Mesodermal cell (in vitro differentiated cells): ENCODE results near the gene ZNF584.
"Not testable (repeated sequence)": the region's sequence is repeated elsewhere in the genome, so short reads cannot be mapped to it uniquely, and the experiment has no call there.

Source experiments
- H3K27ac ChIP-seq: 2 replicates; pipeline ENCODE4 v1.7.0; 2013; ENCODE audit warnings: mild to moderate bottlenecking, low read depth, low read length, moderate library complexity; ENCODE audit not compliant: severe bottlenecking
- H3K36me3 ChIP-seq: 2 replicates; pipeline ENCODE4 v1.7.1; 2013; ENCODE audit warnings: mild to moderate bottlenecking, low read length, moderate library complexity; ENCODE audit not compliant: control insufficient read depth, insufficient read depth
- H3K4me1 ChIP-seq: one replicate; pipeline ENCODE4 v1.7.1; 2013; ENCODE audit warnings: mild to moderate bottlenecking, low read length; ENCODE audit not compliant: insufficient read depth, control insufficient read depth, poor library complexity, severe bottlenecking
- H3K4me3 ChIP-seq: 2 replicates; pipeline ENCODE4 v1.7.0; 2013; ENCODE audit warnings: low read length, control low read depth, mild to moderate bottlenecking; ENCODE audit not compliant: insufficient read depth, poor library complexity, severe bottlenecking; ENCODE audit errors: extremely low read depth
- H3K9me3 ChIP-seq: 2 replicates; pipeline ENCODE4 v1.7.1; 2013; ENCODE audit warnings: mild to moderate bottlenecking, low read length, moderate library complexity; ENCODE audit not compliant: control insufficient read depth
- WGBS, 2 experiments: methylation state at CpG; one replicate each; pipeline ENCODE4 v1.1.5; 2013; ENCODE audit warnings: missing lambda C conversion rate in 2 of 2; ENCODE audit not compliant: insufficient coverage in 2 of 2; 5-methylcytosine and 5-hydroxymethylcytosine counted together

ZNF584 gene

DNA sequence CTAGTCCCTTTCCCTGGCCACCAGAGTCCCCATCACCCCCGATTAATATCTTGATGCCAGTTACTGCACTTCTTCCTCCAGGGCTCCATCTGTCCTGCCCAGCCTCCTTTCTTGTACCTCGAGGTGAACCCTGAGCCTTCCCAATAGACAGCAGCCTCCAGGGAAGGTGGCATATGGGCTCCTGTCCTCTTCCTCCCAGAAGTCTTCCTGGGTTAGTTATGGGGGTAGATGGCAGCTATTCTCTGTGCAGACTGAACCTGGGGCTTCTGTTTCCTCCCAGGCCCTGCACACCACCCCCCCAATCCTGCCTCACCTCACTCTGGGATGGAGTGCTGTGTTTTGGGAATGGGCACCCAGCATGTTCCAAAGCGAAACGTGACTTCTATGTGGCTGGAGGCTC, 10.4 kb upstream of the ZNF584 start:
- Histone ChIP-seq H3K9me3 (no peaks in the 10 kb centered on the region), H3K27ac (no peak overlapping the region), H3K4me3 (no peak overlapping the region), H3K4me1 (peaks cover 6% of the 10 kb centered on the region), H3K36me3 (peaks cover 28% of the 10 kb centered on the region)
- 94 to 100% methylated on average over 3 of the region's 4 CpGs for WGBS, 2 experiments

DNA sequence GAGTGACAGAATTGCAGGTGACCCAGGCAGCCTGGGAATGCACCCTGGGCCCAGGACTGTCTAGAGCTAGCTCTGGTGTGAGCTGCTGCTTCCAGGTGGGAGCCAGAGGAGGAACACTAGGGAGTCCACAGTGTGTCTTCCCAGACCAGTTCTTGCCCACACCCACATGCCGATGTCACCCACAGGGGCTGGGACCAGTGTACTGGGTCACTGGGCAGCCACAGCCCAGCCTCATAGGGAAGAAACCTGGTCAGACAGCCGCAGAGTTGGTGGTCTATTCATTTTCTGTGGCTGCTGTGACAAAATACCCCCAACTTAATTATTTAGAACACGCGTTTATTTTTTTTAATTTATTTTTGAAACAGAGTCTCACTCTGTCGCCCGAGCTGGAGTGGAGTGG, 9.9 kb upstream of the ZNF584 start:
- WGBS, 2 experiments: 90 to 93% methylated on average over 5 to 6 of the region's 6 CpGs
- no peak overlapping the region for H3K27ac ChIP-seq

DNA sequence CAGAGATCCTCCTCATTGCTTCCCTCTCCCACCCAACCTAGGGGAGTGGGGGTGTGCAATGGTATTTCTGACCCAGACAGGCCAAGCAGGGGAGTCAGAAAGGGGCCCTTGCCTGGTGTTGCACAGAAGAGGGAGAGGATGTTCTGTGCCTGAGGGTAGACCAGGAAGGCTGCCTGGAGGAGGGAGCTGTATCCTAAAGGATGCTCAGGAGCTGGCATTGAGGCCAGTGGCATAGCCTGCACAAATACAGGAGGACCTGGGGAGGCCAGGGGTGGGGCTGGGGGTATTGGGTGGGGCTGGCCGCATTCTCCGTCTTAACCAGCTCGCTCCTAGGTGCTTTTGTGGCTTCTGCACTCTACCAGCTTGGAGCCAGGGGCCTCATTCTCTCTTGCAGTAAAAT, 8.5 kb upstream of the ZNF584 start:
- Histone ChIP-seq H3K27ac (no peak overlapping the region), H3K4me1 (peaks cover 6% of the 10 kb centered on the region), H3K36me3 (peaks cover 14% of the 10 kb centered on the region), H3K4me3 (peak overlapping the region; percentile 75), H3K9me3 (no peaks in the 10 kb centered on the region)
- WGBS, 2 experiments: 90 to 100% methylated on average over 2 to 3 of the region's 3 CpGs

More for the DNA sequence above, 9.9 kb upstream of the ZNF584 start:
- Histone ChIP-seq H3K9me3 (no peaks in the 10 kb centered on the region), H3K36me3 (peaks cover 24% of the 10 kb centered on the region), H3K4me1 (peaks cover 6% of the 10 kb centered on the region), H3K4me3 (no peak overlapping the region)

DNA sequence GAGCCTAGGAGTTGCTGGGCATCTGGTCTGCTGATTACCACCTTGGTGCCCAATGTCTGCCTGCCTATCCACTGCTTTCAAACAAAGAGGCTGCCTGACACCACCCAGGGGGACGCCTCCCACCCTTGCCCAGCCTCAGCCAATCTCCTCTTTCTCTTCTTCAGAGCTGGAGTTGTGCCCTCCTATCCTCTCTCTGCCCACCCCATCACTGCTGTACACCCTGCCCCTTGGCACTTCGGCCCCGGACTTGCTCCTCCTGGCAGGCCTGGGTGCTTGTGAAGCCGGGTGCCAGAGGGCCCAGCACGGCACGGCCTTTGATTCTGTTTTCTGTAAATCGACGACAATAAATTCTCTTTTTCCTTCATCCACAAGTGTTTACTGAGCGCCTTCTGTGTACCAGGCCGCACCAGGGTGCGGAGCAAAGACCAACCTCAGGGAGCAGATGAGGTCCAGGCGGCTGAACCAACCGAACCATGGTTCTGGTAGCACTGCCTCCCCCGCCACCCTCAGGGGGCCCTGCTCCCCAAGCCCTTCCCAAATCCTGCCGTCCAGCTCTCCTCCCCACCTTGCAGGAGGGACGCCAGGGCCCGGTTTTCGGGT, 8.0 kb upstream of the ZNF584 start:
- Histone ChIP-seq H3K4me1 (peaks cover 6% of the 10 kb centered on the region), H3K9me3 (no peaks in the 10 kb centered on the region), H3K4me3 (peak overlapping the region; percentile 75), H3K27ac (no peak overlapping the region), H3K36me3 (peaks cover 9% of the 10 kb centered on the region)
- WGBS, 2 experiments: 89 to 92% methylated on average over 11 to 16 of the region's 18 CpGs

DNA sequence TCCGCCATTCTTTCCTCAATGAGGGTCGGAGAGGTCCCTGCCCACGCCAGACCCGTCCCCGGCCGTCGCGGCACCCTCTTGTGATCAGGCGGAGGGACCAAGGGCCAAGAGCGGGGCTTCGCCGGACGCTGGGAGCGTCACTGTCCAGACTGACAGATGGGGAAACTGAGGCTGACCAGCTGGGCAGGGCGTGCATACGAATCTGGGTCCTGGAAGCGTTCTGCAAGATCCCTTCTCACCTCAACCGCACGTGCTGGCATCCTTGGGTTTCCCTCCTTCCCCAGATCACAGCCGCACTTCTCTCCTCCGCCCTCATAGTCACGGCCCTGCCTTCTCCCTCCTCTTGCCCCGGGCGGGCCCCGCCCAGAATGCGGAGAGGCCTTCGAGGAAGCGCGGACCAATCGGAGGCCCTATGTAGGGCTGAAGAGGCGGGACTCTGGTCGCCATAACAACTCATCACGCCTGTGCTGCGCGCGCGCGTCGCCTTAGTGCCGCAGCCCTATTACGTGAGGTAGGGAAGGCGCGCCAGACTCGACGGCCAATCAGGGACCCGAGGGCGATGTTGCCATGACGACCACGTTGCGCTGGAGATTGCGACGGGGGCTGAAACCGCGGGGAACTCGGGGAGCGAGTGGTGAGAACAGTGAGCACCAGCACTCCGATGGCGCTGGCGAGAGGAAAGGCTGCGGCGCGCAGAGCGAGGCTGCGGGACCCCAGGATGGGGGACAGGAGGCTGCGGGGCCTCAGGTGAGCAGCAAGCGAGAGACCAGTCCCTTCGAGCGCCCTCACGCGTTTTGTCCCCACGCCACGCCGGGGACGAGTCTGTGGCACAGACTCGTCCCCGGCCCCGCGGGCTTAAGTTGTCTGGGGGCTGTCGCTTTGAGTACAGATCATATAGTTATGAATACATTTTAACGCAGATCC, 7.3 kb upstream of the ZNF584 start:
- 2 to 10% methylated on average over 49 to 57 of the region's 80 CpGs for WGBS, 2 experiments

DNA sequence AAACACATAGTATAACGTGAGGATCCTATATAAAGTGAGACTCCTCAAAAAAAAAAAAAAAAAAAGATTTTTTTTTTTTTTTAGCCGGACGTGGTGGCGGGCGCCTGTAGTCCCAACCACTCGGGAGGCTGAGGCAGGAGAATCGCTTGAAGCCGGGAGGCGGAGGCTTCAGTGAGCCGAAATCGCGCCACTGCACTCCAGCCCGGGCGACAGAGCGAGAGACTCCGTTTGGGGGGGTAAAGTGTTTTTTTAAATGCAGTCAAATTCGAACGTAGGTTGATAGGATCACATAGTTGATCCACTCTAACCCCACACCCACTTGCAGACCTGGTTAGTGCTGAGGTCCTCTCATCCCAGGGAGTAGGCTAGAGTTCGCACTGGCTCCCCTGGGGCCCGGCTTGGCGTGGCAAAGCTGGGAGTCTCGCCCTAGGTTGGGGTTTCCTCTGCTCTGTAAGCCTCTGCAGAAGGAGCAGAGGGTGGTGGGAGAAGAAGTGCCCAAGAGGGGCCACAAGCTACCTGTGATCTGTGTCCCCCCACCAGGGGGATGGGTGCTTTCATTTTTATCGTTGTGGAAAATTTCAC, 6.5 kb upstream of the ZNF584 start:
- no peak overlapping the region for H3K27ac ChIP-seq
- peaks cover 4% of the 10 kb centered on the region for H3K36me3 ChIP-seq
- 39 to 49% methylated on average over 10 to 19 of the region's 23 CpGs for WGBS, 2 experiments
- no peaks in the 10 kb centered on the region for H3K9me3 ChIP-seq
- peaks cover 6% of the 10 kb centered on the region for H3K4me1 ChIP-seq
- H3K4me3 ChIP-seq: peak overlapping the region; percentile 75

More for the DNA sequence above, 7.3 kb upstream of the ZNF584 start:
- H3K9me3 ChIP-seq: no peaks in the 10 kb centered on the region
- peaks cover 4% of the 10 kb centered on the region for H3K36me3 ChIP-seq
- H3K4me3 ChIP-seq: peak overlapping the region; percentile 75
- H3K4me1 ChIP-seq: peaks cover 6% of the 10 kb centered on the region
- H3K27ac ChIP-seq: peak overlapping the region; percentile 67

DNA sequence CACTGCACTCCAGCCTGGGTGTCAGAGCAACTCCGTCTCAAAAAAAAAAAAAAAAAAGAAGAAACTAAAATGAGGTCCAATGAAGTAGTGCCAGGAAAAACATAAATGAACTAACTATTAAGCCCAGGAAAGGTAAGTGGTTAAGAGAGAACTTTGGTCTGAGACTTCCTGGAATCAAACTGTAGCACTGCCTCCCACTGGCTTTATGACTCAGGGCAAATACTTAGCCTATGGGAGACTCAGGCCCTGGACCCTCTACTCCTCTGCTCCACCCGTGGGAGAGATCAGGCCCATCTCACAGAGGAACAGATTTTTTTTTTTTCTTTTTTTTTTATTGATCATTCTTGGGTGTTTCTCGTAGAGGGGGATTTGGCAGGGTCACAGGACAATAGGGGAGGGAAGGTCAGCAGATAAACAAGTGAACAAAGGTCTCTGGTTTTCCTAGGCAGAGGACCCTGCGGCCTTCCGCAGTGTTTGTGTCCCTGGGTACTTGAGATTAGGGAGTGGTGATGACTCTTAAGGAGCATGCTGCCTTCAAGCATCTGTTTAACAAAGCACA, 4.5 kb upstream of the ZNF584 start:
- H3K36me3 ChIP-seq, H3K27ac ChIP-seq, H3K4me3 ChIP-seq, H3K9me3 ChIP-seq, H3K4me1 ChIP-seq: not testable (repeated sequence)
- WGBS, 2 experiments: 100% methylated on average over 1 of the region's 5 CpGs; no CpG with 5 or more reads in 1 of the 2 experiments

DNA sequence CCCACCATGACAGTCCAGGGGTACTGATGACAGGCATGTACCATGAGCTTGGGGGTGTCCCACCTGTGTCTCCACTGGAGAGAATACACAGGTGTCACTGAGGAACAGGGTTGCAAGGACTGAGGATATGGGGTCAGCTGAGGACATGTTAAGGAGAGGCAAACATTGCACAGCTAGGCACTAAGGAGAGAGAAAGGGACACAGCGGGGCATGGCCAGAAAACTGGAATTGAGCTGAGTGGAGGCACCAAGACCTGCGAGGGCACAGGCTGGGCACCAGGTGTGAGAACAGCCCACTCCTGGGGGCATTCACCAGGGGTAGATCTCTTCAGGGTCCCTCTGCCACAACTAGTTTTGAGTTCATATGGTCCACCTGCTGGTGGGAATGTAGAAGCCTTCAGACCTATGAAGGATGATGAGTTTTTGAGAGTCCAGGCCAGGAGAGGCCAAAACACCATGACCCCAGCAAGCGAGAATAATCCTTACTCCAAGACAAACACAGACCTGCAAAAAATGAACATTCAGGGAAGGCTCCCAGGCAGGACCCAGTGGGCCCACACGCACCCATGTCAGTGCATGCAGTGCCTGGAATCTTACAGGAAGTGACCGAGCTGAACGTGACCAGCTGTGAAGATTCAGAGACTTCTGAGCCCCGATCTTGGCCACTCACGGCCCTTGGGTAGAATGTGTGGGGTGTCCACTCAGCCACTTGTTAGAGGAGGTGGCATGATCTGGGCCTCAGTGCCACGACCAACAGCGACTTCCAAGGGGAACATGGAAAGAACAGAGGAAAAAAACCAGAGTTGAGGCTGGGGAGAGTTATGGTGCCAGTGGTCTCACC, 1.4 kb upstream of the ZNF584 start:
- WGBS, 2 experiments: 89 to 92% methylated on average over 9 to 10 of the region's 10 CpGs
- Histone ChIP-seq H3K27ac (no peak overlapping the region), H3K4me3 (peak overlapping the region; percentile 84), H3K36me3 (peaks cover 4% of the 10 kb centered on the region), H3K4me1 (peaks cover 4% of the 10 kb centered on the region), H3K9me3 (no peaks in the 10 kb centered on the region)

DNA sequence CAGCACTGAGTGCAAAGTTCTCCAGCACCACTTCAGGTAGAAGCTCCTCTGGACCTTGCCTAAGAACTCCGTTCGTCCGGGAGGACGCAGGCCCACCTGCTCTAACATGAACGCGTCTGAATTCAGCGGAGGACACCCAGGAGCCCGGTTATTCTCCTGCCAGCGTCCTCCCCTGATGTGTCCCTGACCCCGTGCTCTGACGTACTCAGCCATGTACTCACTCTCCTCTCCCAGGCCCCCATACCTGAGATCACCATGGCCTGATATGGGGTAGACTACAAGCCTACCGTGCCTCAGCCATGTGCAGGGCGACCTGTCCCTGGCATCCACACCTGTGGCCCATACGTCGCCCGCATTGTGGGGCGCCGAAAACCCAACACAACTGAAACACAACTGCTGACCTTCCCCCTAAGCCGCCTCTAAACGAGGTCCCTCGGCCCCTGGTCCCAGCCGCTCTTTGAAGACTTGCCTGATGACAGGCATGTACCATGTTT, 744 bp upstream of the ZNF584 start:
- Histone ChIP-seq H3K9me3 (no peaks in the 10 kb centered on the region), H3K4me3 (peak overlapping the region; percentile 84), H3K36me3 (peaks cover 4% of the 10 kb centered on the region), H3K4me1 (peaks cover 4% of the 10 kb centered on the region), H3K27ac (peak overlapping the region; percentile 89)
- 24 to 31% methylated on average over 20 of the region's 22 CpGs for WGBS, 2 experiments
